ENCODE data around the gene PIK3R6. TPM values are rescaled to one million over a fixed set of nuclear protein-coding genes. Genes with fewer than 3 reads are reported as not detected.
A peak's percentile ranks its signal among the peaks of the same experiment; 100 is the strongest.
"Not testable (repeated sequence)": the region's sequence is repeated elsewhere in the genome, so short reads cannot be mapped to it uniquely, and the experiment has no call there.

The PIK3R6 gene
- total and polyA plus RNA-seq, 4 experiments from 2014 or later = 0.13 to 0.47 (median 0.21) TPM

GRCh38 chr17:8888704-8889302, 21.3 kb upstream of the PIK3R6 start:
- Mint-ChIP-seq H3K36me3 (peaks cover 55 to 61% of the 10 kb centered on the region in 2 donors), H3K4me3 (no peak overlapping the region), H3K9me3 (peaks cover 0 to 4% (median 0%) of the 10 kb centered on the region in 8 donors), H3K27me3 (no peaks in the 10 kb centered on the region), H3K27ac (peak overlapping the region in 1 of 7 donors; percentile 51), H3K4me1 (peaks cover 2 to 12% (median 11%) of the 10 kb centered on the region in 4 donors)
- Histone ChIP-seq H3K4me3 (ENCODE audit: low read length in 2 of 2) (no peak overlapping the region), H3K9me3 (ENCODE audit: control insufficient read depth in 1 of 2, low read length in 2 of 2) (no peaks in the 10 kb centered on the region), H3K27ac (ENCODE audit: low read depth, low read length) (no peak overlapping the region), H3K27me3 (ENCODE audit: insufficient read depth, low read length) (no peaks in the 10 kb centered on the region), H3K36me3 (ENCODE audit: insufficient read depth, low read length) (peaks cover 80% of the 10 kb centered on the region), H3K4me1 (ENCODE audit: insufficient read depth, low read length) (peaks cover 7% of the 10 kb centered on the region)
- DNase-seq = no peak
- intact Hi-C loops (cut with micrococcal nuclease) = no loop called here
- ChIA-PET POLR2A (ENCODE audit: partially characterized antibody) (no interaction called here), CTCF (ENCODE audit: partially characterized antibody) (interaction anchor here (0.6 to 1.6 kb wide), 3 partner anchors 75 to 495 kb away, joined by 3 read pairs; no protein-coding TSS in a partner anchor)

GRCh38 chr17:8887834-8888703, 20.6 kb upstream of the PIK3R6 start:
- H3K4me1 Mint-ChIP-seq = peaks cover 2 to 11% (median 10%) of the 10 kb centered on the region in 4 donors
- Histone ChIP-seq H3K9me3 (ENCODE audit: control insufficient read depth in 1 of 2, low read length in 2 of 2) (no peaks in the 10 kb centered on the region), H3K4me1 (ENCODE audit: insufficient read depth, low read length) (peaks cover 7% of the 10 kb centered on the region), H3K4me3 (ENCODE audit: low read length in 2 of 2) (no peak overlapping the region), H3K27me3 (ENCODE audit: insufficient read depth, low read length) (no peaks in the 10 kb centered on the region), H3K36me3 (ENCODE audit: insufficient read depth, low read length) (peaks cover 82% of the 10 kb centered on the region), H3K27ac (ENCODE audit: low read depth, low read length) (no peak overlapping the region)
- peaks cover 58 to 66% of the 10 kb centered on the region in 2 donors for H3K36me3 Mint-ChIP-seq
- DNase-seq = no peak
- H3K27ac Mint-ChIP-seq = no peak overlapping the region
- H3K4me3 Mint-ChIP-seq = no peak overlapping the region
- no peaks in the 10 kb centered on the region for H3K27me3 Mint-ChIP-seq
- intact Hi-C loops (cut with micrococcal nuclease) = no loop called here
- ChIA-PET CTCF (ENCODE audit: partially characterized antibody) (interaction anchor here (0.6 to 1.0 kb wide), 2 partner anchors 110 to 494 kb away, joined by 3 read pairs; no protein-coding TSS in a partner anchor), POLR2A (ENCODE audit: partially characterized antibody) (no interaction called here)
- peaks cover 0 to 4% (median 0%) of the 10 kb centered on the region in 8 donors for H3K9me3 Mint-ChIP-seq

DNA sequence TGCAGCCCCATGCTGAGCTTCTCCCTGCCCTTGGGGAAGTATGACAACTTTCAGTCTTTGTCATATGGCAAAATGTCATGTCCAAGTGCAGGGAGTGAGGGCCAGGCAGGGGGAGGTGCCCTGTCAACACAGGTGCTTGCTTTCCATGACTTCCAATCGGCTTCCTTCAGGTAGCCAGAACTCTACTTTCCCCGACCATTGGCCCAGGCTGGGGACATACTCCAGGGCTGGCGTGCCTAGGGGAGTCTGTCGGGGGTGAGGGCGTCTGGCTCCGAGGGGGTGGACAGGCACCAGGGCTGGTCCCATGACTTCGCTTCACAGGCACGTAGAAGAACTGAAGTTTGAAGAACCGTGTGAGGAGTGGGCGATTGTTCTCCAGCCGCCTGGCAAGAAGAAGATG, 19.8 kb upstream of the PIK3R6 start:
- H3K9me3 ChIP-seq (ENCODE audit: control insufficient read depth in 1 of 2, low read length in 2 of 2) = no peaks in the 10 kb centered on the region
- no peak overlapping the region for H3K4me3 ChIP-seq (ENCODE audit: low read length in 2 of 2)
- CTCF ChIA-PET (ENCODE audit: partially characterized antibody) = no interaction called here
- Mint-ChIP-seq H3K4me1 (peaks cover 5 to 7% (median 6%) of the 10 kb centered on the region in 4 donors), H3K4me3 (no peak overlapping the region), H3K27me3 (no peaks in the 10 kb centered on the region), H3K36me3 (peaks cover 57 to 66% of the 10 kb centered on the region in 2 donors), H3K27ac (peak overlapping the region in 2 of 7 donors; percentile 29 to 41), H3K9me3 (peaks cover 0 to 4% (median 0%) of the 10 kb centered on the region in 8 donors)
- intact Hi-C loops (cut with micrococcal nuclease) = no loop called here
- no peak for DNase-seq
- peak overlapping the region; percentile 6 for H3K27ac ChIP-seq (ENCODE audit: low read depth, low read length)
- H3K36me3 ChIP-seq (ENCODE audit: insufficient read depth, low read length) = peaks cover 82% of the 10 kb centered on the region
- peaks cover 1% of the 10 kb centered on the region for H3K4me1 ChIP-seq (ENCODE audit: insufficient read depth, low read length)
- no peaks in the 10 kb centered on the region for H3K27me3 ChIP-seq (ENCODE audit: insufficient read depth, low read length)
- POLR2A ChIA-PET (ENCODE audit: partially characterized antibody) = interaction anchor here (1.2 kb wide), 1 partner anchor 11 kb away, joined by 3 read pairs; no protein-coding TSS in a partner anchor

- H3K27ac Mint-ChIP-seq = peak overlapping the region in 6 of 7 donors; percentile 9 to 84 (median 60)
- peak overlapping the region; percentile 7 for H3K27ac ChIP-seq (ENCODE audit: low read depth, low read length)
These were observed 18.7 kb upstream of the PIK3R6 start for GRCh38 chr17:8885967-8886684.

GRCh38 chr17:8885163-8885966, 17.9 kb upstream of the PIK3R6 start:
- peaks cover 0 to 11% (median 2%) of the 10 kb centered on the region in 4 donors for H3K4me1 Mint-ChIP-seq
- intact Hi-C loops (cut with micrococcal nuclease); CTCF ChIA-PET (ENCODE audit: partially characterized antibody); H3K4me1 ChIP-seq (ENCODE audit: insufficient read depth, low read length); H3K27me3 Mint-ChIP-seq; H3K4me3 Mint-ChIP-seq; H3K9me3 ChIP-seq (ENCODE audit: control insufficient read depth in 1 of 2, low read length in 2 of 2); H3K4me3 ChIP-seq (ENCODE audit: low read length in 2 of 2); H3K27me3 ChIP-seq (ENCODE audit: insufficient read depth, low read length); H3K9me3 Mint-ChIP-seq: not testable (repeated sequence)
- H3K27ac ChIP-seq (ENCODE audit: low read depth, low read length) = peak overlapping the region; percentile 39
- POLR2A ChIA-PET (ENCODE audit: partially characterized antibody) = interaction anchor here (1.3 kb wide), 1 partner anchor 10 kb away, joined by 4 read pairs; no protein-coding TSS in a partner anchor
- peaks cover 61 to 75% of the 10 kb centered on the region in 2 donors for H3K36me3 Mint-ChIP-seq
- peak; percentile 26 to 84 (median 36) for DNase-seq
- peaks cover 86% of the 10 kb centered on the region for H3K36me3 ChIP-seq (ENCODE audit: insufficient read depth, low read length)
- H3K27ac Mint-ChIP-seq = peak overlapping the region in 3 of 7 donors; percentile 9 to 82 (median 12)

More at GRCh38 chr17:8885967-8886684, 18.7 kb upstream of the PIK3R6 start:
- H3K4me3 ChIP-seq (ENCODE audit: low read length in 2 of 2) = no peak overlapping the region
- H3K27me3 ChIP-seq (ENCODE audit: insufficient read depth, low read length) = no peaks in the 10 kb centered on the region
- Mint-ChIP-seq H3K4me1 (peaks cover 0 to 7% (median 3%) of the 10 kb centered on the region in 4 donors), H3K4me3 (no peak overlapping the region), H3K9me3 (peaks cover 0 to 4% (median 0%) of the 10 kb centered on the region in 8 donors), H3K36me3 (peaks cover 58 to 70% of the 10 kb centered on the region in 2 donors), H3K27me3 (no peaks in the 10 kb centered on the region)
- H3K36me3 ChIP-seq (ENCODE audit: insufficient read depth, low read length) = peaks cover 85% of the 10 kb centered on the region
- no peaks in the 10 kb centered on the region for H3K9me3 ChIP-seq (ENCODE audit: control insufficient read depth in 1 of 2, low read length in 2 of 2)
- CTCF ChIA-PET (ENCODE audit: partially characterized antibody) = no interaction called here
- POLR2A ChIA-PET (ENCODE audit: partially characterized antibody) = interaction anchor here (1.2 to 1.3 kb wide), 2 partner anchors 10 to 12 kb away, joined by 3 to 4 read pairs; no protein-coding TSS in a partner anchor
- H3K4me1 ChIP-seq (ENCODE audit: insufficient read depth, low read length) = no peaks in the 10 kb centered on the region
- intact Hi-C loops (cut with micrococcal nuclease) = no loop called here
- peak in 1 of 5 donors; percentile 60 for DNase-seq

DNA sequence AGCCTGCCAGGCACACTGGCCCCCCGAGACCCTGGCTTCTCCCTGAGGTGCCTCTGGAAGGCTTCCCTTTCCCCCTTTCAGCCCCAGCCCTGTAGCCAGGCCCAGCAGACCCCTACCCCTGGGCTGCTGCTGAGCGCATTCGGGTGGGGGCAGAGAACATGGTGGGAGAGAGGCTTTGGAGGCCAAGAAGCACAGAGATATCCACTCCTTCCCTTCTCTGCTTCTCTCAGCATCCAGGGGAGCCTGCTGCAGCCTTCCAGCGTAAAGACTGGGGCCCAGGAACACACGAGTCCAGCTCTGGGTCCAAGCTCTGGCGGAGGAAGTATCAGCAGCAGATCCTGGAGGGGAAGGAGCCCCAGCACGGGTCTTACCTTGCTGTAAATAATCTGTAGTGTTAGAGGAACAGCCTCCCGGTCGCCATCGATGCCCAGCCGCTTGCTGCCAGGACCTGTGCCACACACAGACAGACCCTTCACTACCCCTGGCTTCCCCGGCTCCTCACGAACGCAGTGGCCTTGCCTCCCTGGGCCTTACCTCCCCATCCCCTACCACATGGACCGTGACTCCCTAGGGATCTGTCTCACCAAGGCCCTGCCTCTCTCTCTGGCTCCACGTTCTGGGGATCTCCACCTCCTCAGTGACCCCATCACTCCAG, 17.0 kb upstream of the PIK3R6 start:
- Mint-ChIP-seq H3K36me3 (peaks cover 64 to 77% of the 10 kb centered on the region in 2 donors), H3K9me3 (peaks cover 0 to 4% (median 0%) of the 10 kb centered on the region in 8 donors), H3K4me1 (peaks cover 0 to 11% (median 2%) of the 10 kb centered on the region in 4 donors), H3K4me3 (no peak overlapping the region), H3K27me3 (no peaks in the 10 kb centered on the region), H3K27ac (peak overlapping the region in 3 of 7 donors; percentile 9 to 80 (median 22))
- Histone ChIP-seq H3K27me3 (ENCODE audit: insufficient read depth, low read length) (no peaks in the 10 kb centered on the region), H3K9me3 (ENCODE audit: control insufficient read depth in 1 of 2, low read length in 2 of 2) (no peaks in the 10 kb centered on the region), H3K36me3 (ENCODE audit: insufficient read depth, low read length) (peaks cover 86% of the 10 kb centered on the region), H3K4me1 (ENCODE audit: insufficient read depth, low read length) (no peaks in the 10 kb centered on the region), H3K27ac (ENCODE audit: low read depth, low read length) (peak overlapping the region; percentile 39), H3K4me3 (ENCODE audit: low read length in 2 of 2) (no peak overlapping the region)
- intact Hi-C loops (cut with micrococcal nuclease) = no loop called here
- ChIA-PET POLR2A (ENCODE audit: partially characterized antibody) (no interaction called here), CTCF (ENCODE audit: partially characterized antibody) (no interaction called here)
- DNase-seq = no peak
